ENCODE results near the gene HAND2.
A peak's percentile ranks its signal among the peaks of the same experiment; 100 is the strongest.

HAND2 gene

DNA sequence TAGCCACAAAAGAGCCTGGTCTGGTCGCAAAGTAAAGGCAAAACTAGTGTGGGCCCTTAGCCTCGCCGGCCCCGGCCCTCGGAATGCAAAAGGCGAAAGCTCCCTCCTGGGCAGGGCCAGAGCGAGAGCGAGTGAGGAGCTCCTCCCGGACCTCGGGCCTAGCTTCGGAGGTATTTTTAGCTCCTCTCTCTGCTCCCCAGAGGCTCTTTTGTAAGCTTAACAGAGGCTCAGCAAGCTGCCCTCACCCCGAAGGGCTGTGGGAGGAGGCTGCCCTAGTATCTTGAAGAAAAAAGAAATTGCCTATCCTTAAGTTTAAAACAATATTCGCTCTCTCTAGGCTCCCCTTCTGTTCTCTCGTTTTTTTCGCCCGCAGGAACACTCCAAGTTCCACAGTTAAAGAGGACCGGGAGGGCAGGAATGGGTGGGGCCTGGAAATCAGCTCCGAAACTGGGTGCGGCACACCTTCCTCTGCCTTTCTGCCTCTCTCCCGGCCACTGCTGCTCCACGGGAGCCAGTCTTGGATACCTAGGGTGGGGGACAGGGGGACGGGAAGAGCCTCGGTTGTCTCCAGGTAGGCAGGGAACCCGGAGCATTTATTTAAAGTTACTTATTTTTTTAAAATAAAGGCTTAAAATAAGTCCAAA is 12.1 kb downstream of the HAND2 start:
- Histone ChIP-seq H3K4me1 (ENCODE audit: control insufficient read depth, insufficient read depth, low read length) (peaks cover 42% of the 10 kb centered on the region), H3K27me3 (ENCODE audit: control insufficient read depth, insufficient read depth, low read length) (peaks cover 100% of the 10 kb centered on the region), H3K9me3 (ENCODE audit: control insufficient read depth, insufficient read depth, low read depth, low read length) (no peaks in the 10 kb centered on the region), H3K27ac (ENCODE audit: low read depth, low read length) (no peak overlapping the region), H3K36me3 (ENCODE audit: control insufficient read depth, insufficient read depth, low read length) (no peaks in the 10 kb centered on the region), H3K4me3 (ENCODE audit: low read depth, low read length) (peak overlapping the region; percentile 47), H3K9ac (ENCODE audit: low read length) (no peak overlapping the region)

DNA sequence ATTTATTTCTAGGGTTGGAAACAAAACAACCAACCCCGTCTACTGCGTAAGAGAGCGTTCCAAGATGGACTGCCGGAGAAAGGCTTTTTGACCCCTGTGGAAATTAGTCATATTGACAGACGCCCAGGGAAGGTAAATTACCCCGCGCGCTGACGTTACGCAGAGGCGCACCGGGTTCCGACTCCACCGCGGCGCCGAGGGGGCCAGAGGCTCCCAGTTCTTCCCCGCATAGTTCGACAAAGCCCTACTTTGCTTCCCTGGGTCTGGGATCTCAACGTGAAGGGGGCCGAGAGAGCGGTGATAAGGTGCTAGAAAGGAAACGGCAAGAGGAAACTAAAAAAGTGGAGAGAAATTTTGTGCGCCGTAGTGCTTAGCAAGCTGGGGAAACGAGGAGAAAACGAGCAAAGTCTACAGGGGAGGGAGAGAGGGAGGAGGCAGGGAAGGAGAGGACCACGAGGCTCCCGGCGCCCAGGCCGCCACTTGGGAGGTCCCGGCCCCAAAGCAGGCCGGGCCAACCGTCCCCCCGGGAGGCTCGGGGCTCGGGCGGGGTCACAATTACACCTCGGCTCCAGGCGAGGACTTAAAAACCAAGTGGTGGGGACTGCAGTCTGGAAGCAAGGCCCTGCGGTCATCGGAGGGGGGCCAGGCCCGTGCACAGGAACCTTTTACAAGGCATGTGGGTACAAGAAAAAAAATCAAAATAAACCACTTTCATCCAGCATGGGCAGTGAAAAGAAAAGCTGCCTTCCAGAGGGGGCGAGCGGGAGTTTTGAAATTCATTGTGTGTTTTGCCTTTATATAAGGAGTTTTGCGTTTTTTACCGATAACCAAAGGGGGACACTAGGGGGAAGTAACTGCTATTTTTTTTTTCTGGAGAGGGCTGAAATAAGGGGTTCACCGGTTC is 13.2 kb downstream of the HAND2 start:
- no peak overlapping the region for H3K27ac ChIP-seq (ENCODE audit: low read depth, low read length)
- peaks cover 100% of the 10 kb centered on the region for H3K27me3 ChIP-seq (ENCODE audit: control insufficient read depth, insufficient read depth, low read length)
- no peaks in the 10 kb centered on the region for H3K9me3 ChIP-seq (ENCODE audit: control insufficient read depth, insufficient read depth, low read depth, low read length)
- H3K4me1 ChIP-seq (ENCODE audit: control insufficient read depth, insufficient read depth, low read length) = peaks cover 34% of the 10 kb centered on the region
- no peaks in the 10 kb centered on the region for H3K36me3 ChIP-seq (ENCODE audit: control insufficient read depth, insufficient read depth, low read length)
- peak overlapping the region; percentile 46 for H3K4me3 ChIP-seq (ENCODE audit: low read depth, low read length)
- no peak overlapping the region for H3K9ac ChIP-seq (ENCODE audit: low read length)

DNA sequence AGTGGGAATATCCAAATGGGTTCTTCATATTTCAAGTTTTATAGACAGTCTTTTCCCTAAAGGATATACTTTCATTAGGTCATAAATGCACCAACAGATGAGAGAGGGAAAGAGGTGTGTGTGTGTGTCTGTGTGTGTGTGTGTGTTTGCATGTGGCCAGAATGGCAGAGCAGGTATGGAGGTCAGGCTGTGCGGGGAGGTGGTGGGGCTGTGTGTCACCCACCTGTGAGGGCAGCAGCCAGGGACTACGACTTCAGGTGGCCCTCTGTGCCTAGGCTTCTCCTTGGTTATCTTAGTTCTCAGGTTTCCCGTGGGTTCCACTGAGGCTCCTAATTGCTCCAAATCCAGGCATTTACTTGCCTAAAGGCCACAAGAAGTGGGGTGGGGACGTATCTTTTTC is 14.6 kb downstream of the HAND2 start:
- H3K27me3 ChIP-seq (ENCODE audit: control insufficient read depth, insufficient read depth, low read length) = peaks cover 100% of the 10 kb centered on the region
- H3K9me3 ChIP-seq (ENCODE audit: control insufficient read depth, insufficient read depth, low read depth, low read length) = no peaks in the 10 kb centered on the region
- no peak overlapping the region for H3K27ac ChIP-seq (ENCODE audit: low read depth, low read length)
- H3K4me1 ChIP-seq (ENCODE audit: control insufficient read depth, insufficient read depth, low read length) = peaks cover 28% of the 10 kb centered on the region
- no peak overlapping the region for H3K9ac ChIP-seq (ENCODE audit: low read length)
- no peaks in the 10 kb centered on the region for H3K36me3 ChIP-seq (ENCODE audit: control insufficient read depth, insufficient read depth, low read length)
- no peak overlapping the region for H3K4me3 ChIP-seq (ENCODE audit: low read depth, low read length)

DNA sequence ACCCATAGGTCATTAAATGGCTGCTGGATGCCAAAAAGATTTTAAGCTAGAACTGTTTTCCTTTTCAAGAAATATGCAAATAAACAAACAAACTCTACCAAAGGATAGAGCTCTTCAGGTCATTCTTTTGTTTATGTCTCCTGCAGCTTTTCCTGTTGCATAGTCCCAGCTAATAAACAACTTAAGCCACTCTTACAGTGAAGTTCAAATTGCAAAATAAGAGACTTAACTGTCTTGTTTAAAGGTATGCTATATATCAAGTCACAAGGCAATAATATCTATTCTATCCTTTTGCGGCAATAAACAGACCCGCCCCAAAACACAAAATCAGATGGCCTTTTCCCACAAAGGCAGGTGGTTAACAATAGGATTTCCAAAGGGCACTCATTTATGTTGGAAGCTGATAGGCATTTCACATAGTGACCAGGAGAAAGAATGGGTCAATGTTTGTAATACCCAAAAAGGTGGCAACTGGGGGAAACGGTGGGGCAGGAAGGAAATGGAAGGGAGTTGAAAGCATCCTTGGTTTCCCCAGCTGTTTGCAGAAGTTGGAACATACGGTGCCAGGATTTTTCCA is 15.3 kb downstream of the HAND2 start:
- H3K27ac ChIP-seq (ENCODE audit: low read depth, low read length) = no peak overlapping the region
- H3K36me3 ChIP-seq (ENCODE audit: control insufficient read depth, insufficient read depth, low read length) = no peaks in the 10 kb centered on the region
- H3K4me1 ChIP-seq (ENCODE audit: control insufficient read depth, insufficient read depth, low read length) = peaks cover 29% of the 10 kb centered on the region
- H3K27me3 ChIP-seq (ENCODE audit: control insufficient read depth, insufficient read depth, low read length) = peaks cover 100% of the 10 kb centered on the region
- H3K9me3 ChIP-seq (ENCODE audit: control insufficient read depth, insufficient read depth, low read depth, low read length) = no peaks in the 10 kb centered on the region
- H3K9ac ChIP-seq (ENCODE audit: low read length) = no peak overlapping the region
- H3K4me3 ChIP-seq (ENCODE audit: low read depth, low read length) = no peak overlapping the region

DNA sequence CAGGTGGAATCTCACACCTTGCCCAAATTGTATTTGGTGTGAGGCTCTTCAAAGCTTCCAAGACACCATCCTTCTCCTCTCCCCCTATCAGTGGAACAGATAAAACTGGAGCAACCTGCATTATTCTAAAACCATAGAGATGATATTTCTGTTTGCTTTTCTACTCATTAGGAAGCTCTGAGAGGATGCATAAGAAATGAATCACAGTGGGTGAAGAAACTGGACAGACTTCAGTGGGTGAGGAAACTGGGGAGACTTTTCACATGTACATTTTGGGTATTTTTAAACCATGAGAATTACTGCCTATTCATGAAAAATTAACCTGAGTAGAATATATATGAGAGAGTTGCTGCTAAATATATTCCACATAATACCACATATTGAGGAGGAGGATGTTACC is 16.4 kb downstream of the HAND2 start:
- Histone ChIP-seq H3K27ac (ENCODE audit: low read depth, low read length) (no peak overlapping the region), H3K9ac (ENCODE audit: low read length) (no peak overlapping the region), H3K4me1 (ENCODE audit: control insufficient read depth, insufficient read depth, low read length) (peaks cover 38% of the 10 kb centered on the region), H3K4me3 (ENCODE audit: low read depth, low read length) (no peak overlapping the region), H3K36me3 (ENCODE audit: control insufficient read depth, insufficient read depth, low read length) (no peaks in the 10 kb centered on the region), H3K9me3 (ENCODE audit: control insufficient read depth, insufficient read depth, low read depth, low read length) (no peaks in the 10 kb centered on the region), H3K27me3 (ENCODE audit: control insufficient read depth, insufficient read depth, low read length) (peaks cover 100% of the 10 kb centered on the region)

DNA sequence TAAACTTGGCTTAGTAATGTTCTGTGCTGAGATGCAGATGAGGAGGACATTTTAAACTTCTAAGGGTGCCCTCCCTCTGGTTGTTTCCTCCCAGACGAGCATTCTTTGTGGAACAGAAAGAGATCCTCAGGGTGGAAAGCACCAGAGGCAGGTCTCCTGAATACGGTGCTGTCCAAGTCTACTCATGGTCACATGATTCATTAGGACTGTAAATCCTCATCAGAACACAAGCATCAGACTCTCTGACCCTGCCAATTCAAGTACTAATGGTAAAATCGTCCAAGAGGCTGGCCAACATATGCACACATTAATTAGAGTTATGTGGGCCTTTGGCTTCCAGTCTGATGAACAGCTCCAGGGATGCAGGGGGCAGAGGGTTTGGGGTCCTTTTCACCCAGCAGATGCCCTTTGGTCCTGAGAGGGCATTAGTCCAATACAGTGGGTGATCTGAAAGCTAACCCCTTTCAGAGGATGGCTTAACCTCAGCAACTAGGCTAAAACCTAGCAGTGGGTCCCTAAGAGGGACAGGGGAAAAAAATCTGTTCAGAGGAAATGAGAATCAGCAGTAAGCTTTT is 18.2 kb downstream of the HAND2 start:
- Histone ChIP-seq H3K4me3 (ENCODE audit: low read depth, low read length) (no peak overlapping the region), H3K36me3 (ENCODE audit: control insufficient read depth, insufficient read depth, low read length) (no peaks in the 10 kb centered on the region), H3K27me3 (ENCODE audit: control insufficient read depth, insufficient read depth, low read length) (peaks cover 100% of the 10 kb centered on the region), H3K9me3 (ENCODE audit: control insufficient read depth, insufficient read depth, low read depth, low read length) (no peaks in the 10 kb centered on the region), H3K4me1 (ENCODE audit: control insufficient read depth, insufficient read depth, low read length) (peaks cover 35% of the 10 kb centered on the region), H3K27ac (ENCODE audit: low read depth, low read length) (no peak overlapping the region), H3K9ac (ENCODE audit: low read length) (no peak overlapping the region)

DNA sequence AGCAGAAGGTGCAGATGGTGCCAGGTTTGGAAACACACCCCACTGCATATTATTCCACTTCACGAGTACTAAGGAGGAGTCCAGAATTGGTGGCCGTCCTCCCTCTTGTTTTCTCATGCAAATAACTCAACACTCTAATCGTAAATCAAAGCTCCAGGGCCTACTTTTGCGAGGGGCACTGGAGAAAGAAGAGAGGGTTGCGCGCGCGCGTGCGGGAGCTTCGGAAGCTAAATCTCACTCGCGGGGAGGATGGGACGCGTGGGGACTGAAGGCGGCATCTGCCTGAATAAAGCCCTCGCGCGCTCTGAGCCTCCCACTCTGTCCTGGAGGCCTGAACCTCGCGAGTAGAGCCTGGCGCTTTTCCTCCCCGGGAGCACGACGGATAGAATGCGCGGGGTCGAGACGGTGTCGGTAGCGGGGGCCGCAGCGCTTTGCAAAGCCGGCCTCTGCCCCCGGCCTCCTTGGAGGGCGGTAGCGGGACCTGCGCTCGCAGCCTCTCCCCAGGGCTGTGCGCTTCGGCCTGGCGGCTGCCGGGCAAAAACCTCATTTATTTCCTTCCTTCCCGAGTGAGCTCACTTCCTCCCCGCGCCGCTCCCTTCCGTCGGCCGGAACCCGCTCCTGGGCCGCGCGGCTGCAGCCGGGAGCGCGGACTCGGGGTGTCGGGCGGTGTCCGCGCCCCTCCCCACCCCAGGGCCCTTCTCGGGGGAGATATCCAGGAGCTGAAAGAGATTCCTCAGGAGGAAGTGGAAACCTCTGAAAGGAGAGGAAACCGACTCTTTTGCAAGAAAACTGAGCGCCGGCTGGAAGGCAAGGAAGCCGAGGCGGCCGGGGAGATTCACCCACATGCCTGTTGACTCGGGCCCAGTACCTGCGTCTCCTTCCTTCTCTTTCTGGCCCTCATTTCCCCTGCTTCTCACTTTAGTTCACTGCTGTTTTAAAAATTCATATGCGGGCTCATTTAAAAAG is 20.7 kb downstream of the HAND2 start:
- H3K4me3 ChIP-seq (ENCODE audit: low read depth, low read length) = peak overlapping the region; percentile 57
- H3K36me3 ChIP-seq (ENCODE audit: control insufficient read depth, insufficient read depth, low read length) = no peaks in the 10 kb centered on the region
- no peaks in the 10 kb centered on the region for H3K9me3 ChIP-seq (ENCODE audit: control insufficient read depth, insufficient read depth, low read depth, low read length)
- peak overlapping the region; percentile 31 for H3K9ac ChIP-seq (ENCODE audit: low read length)
- peaks cover 28% of the 10 kb centered on the region for H3K4me1 ChIP-seq (ENCODE audit: control insufficient read depth, insufficient read depth, low read length)
- H3K27me3 ChIP-seq (ENCODE audit: control insufficient read depth, insufficient read depth, low read length) = peaks cover 100% of the 10 kb centered on the region
- no peak overlapping the region for H3K27ac ChIP-seq (ENCODE audit: low read depth, low read length)

DNA sequence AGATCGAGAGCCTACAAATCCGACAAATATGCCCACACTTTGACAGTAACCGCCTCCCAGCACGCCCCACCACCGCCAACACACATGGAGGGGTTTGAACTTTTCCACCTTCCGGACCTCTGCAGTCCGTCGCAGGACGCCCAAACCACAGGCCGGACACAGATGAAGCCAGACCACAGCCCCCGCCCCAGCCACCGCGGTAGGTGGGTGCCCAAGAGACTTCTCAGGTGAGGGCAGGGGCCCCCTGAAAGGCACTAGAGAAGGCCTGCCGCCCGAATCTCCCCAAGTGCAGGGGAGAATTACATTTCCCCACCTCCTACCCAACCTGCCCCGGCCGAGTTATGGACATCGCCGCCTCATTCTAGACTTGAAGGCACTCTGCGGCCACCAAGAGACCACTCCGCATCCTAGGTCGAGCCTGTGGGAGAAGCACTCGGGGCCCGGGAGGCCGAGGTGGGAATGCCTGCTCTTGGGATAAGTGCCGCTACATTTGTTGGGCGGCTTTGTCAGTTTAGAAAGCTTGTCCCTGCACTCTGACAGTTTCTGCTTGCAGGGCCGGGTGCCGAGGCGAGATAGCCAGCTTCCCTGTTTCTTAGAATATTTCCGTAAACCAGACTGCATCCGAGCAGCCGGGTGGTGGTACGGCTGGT is 21.5 kb downstream of the HAND2 start:
- Histone ChIP-seq H3K4me3 (ENCODE audit: low read depth, low read length) (peak overlapping the region; percentile 57), H3K27ac (ENCODE audit: low read depth, low read length) (no peak overlapping the region), H3K9me3 (ENCODE audit: control insufficient read depth, insufficient read depth, low read depth, low read length) (no peaks in the 10 kb centered on the region), H3K36me3 (ENCODE audit: control insufficient read depth, insufficient read depth, low read length) (no peaks in the 10 kb centered on the region), H3K27me3 (ENCODE audit: control insufficient read depth, insufficient read depth, low read length) (peaks cover 100% of the 10 kb centered on the region), H3K9ac (ENCODE audit: low read length) (peak overlapping the region; percentile 17), H3K4me1 (ENCODE audit: control insufficient read depth, insufficient read depth, low read length) (peaks cover 28% of the 10 kb centered on the region)

DNA sequence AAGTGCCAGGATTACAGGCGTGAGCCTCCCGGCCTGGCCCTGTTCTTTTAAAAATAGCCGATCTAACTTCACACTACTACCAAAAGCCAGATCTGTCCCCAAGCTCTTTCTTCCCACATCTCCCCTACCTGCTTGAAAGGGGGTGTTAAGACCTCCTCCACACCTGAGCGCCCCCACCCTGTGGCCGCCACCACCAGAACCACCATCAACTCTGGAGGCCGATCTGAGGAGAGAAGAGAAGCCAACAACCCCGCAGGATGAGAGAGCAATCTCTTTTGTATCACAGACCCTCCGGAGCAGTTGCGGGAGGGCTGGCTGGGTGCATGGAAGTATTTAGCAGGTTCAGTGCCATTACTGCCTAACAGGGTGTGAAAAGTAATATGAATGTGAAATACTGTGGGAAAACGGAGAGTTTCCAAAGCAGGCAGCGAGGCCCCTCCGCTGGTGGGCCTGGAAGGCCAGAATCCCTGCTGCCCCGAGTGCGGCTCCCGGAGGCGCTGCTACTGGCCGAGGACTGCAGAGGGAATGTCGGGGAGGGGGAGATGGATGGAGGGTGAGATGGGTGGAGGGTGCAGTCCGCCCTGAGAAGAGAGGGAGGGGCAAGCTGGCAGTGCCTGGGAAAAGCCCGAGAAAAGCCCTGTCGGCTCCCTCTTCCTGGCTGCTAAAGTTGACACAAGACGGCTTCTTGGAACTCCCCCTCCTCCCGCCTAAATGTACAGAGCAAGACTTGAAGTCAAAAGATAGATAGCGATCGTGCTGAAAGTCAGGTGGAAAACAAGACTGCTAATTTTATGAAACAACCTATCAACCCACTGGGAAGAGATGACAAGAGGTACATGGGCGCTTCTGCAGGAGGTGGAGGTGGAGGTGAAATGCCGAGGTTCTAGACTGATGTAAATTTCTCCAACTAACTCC is 22.3 kb downstream of the HAND2 start:
- Histone ChIP-seq H3K9me3 (ENCODE audit: control insufficient read depth, insufficient read depth, low read depth, low read length) (no peaks in the 10 kb centered on the region), H3K9ac (ENCODE audit: low read length) (no peak overlapping the region), H3K36me3 (ENCODE audit: control insufficient read depth, insufficient read depth, low read length) (no peaks in the 10 kb centered on the region), H3K4me1 (ENCODE audit: control insufficient read depth, insufficient read depth, low read length) (peaks cover 28% of the 10 kb centered on the region), H3K4me3 (ENCODE audit: low read depth, low read length) (peak overlapping the region; percentile 57; the same call in 1 of the 2 replicates), H3K27ac (ENCODE audit: low read depth, low read length) (no peak overlapping the region), H3K27me3 (ENCODE audit: control insufficient read depth, insufficient read depth, low read length) (peaks cover 100% of the 10 kb centered on the region)
